Measurements from ENCODE around the gene CNN3. TPM values are rescaled to one million over a fixed set of nuclear protein-coding genes. Genes with fewer than 3 reads are reported as not detected.

The CNN3 gene
- total RNA-seq, 1 experiment from 2014 or later = 260 TPM

- Histone ChIP-seq H3K36me3 (ENCODE audit: insufficient read depth, low read length, poor library complexity, severe bottlenecking) (no peaks in the 10 kb centered on the region), H3K4me3 (ENCODE audit: low read depth, low read length, poor library complexity, severe bottlenecking) (no peak overlapping the region), H3K9me3 (ENCODE audit: low read depth, low read length, poor library complexity, severe bottlenecking) (no peaks in the 10 kb centered on the region), H3K27ac (ENCODE audit: low read depth, low read length, poor library complexity, severe bottlenecking) (no peak overlapping the region), H3K4me1 (ENCODE audit: insufficient read depth, low read length, poor library complexity, severe bottlenecking) (no peaks in the 10 kb centered on the region), H3K27me3 (replicated peaks; ENCODE audit: insufficient read depth, low read depth, low read length, poor library complexity) (no peaks in the 10 kb centered on the region)
- ChIA-PET CTCF (no interaction called here), POLR2A (ENCODE audit: low non-redundant PET) (no interaction called here)
- TF ChIP-seq CTCF (conservative IDR thresholded peaks at IDR 0.05; ENCODE audit: low read depth, low read length) (no peak), EZH2 (IDR thresholded peaks at IDR 0.05; ENCODE audit: borderline replicate concordance, low read depth, low read length, poor library complexity, severe bottlenecking) (no peak)
- intact Hi-C loops (cut with micrococcal nuclease; ENCODE audit: unreplicated experiment) = no loop called here
- BruUV-seq (replicated peaks) = no TSS peak
- DNase-seq (ENCODE audit: low spot score) = no peak
Measured at GRCh38 chr1:94871031-94871430, 55.9 kb downstream of the CNN3 start.

- CTCF ChIA-PET = no interaction called here
- no TSS peak for BruUV-seq (replicated peaks)
- POLR2A ChIA-PET (ENCODE audit: low non-redundant PET) = no interaction called here
- Histone ChIP-seq H3K4me3 (ENCODE audit: low read depth, low read length, poor library complexity, severe bottlenecking) (no peak overlapping the region), H3K9me3 (ENCODE audit: low read depth, low read length, poor library complexity, severe bottlenecking) (no peaks in the 10 kb centered on the region), H3K36me3 (ENCODE audit: insufficient read depth, low read length, poor library complexity, severe bottlenecking) (no peaks in the 10 kb centered on the region), H3K27ac (ENCODE audit: low read depth, low read length, poor library complexity, severe bottlenecking) (no peak overlapping the region), H3K4me1 (ENCODE audit: insufficient read depth, low read length, poor library complexity, severe bottlenecking) (peaks cover 6% of the 10 kb centered on the region), H3K27me3 (replicated peaks; ENCODE audit: insufficient read depth, low read depth, low read length, poor library complexity) (no peaks in the 10 kb centered on the region)
- TF ChIP-seq CTCF (conservative IDR thresholded peaks at IDR 0.05; ENCODE audit: low read depth, low read length) (no peak), EZH2 (IDR thresholded peaks at IDR 0.05; ENCODE audit: borderline replicate concordance, low read depth, low read length, poor library complexity, severe bottlenecking) (no peak)
- intact Hi-C loops (cut with micrococcal nuclease; ENCODE audit: unreplicated experiment) = no loop called here
- DNase-seq (ENCODE audit: low spot score) = no peak
Measured at GRCh38 chr1:94866164-94866807, 60.6 kb downstream of the CNN3 start.

GRCh38 chr1:94865360-94865759, 61.5 kb downstream of the CNN3 start:
- Histone ChIP-seq H3K9me3 (ENCODE audit: low read depth, low read length, poor library complexity, severe bottlenecking) (no peaks in the 10 kb centered on the region), H3K4me3 (ENCODE audit: low read depth, low read length, poor library complexity, severe bottlenecking) (no peak overlapping the region), H3K36me3 (ENCODE audit: insufficient read depth, low read length, poor library complexity, severe bottlenecking) (no peaks in the 10 kb centered on the region), H3K27ac (ENCODE audit: low read depth, low read length, poor library complexity, severe bottlenecking) (no peak overlapping the region), H3K27me3 (replicated peaks; ENCODE audit: insufficient read depth, low read depth, low read length, poor library complexity) (no peaks in the 10 kb centered on the region), H3K4me1 (ENCODE audit: insufficient read depth, low read length, poor library complexity, severe bottlenecking) (peaks cover 6% of the 10 kb centered on the region)
- TF ChIP-seq EZH2 (IDR thresholded peaks at IDR 0.05; ENCODE audit: borderline replicate concordance, low read depth, low read length, poor library complexity, severe bottlenecking) (no peak), CTCF (conservative IDR thresholded peaks at IDR 0.05; ENCODE audit: low read depth, low read length) (no peak)
- intact Hi-C loops (cut with micrococcal nuclease; ENCODE audit: unreplicated experiment) = no loop called here
- POLR2A ChIA-PET (ENCODE audit: low non-redundant PET) = no interaction called here
- BruUV-seq (replicated peaks) = no TSS peak
- DNase-seq (ENCODE audit: low spot score) = no peak
- CTCF ChIA-PET = no interaction called here
